Right renal pelvis (tissue), 4 donors: ENCODE results near the gene STK24. TPM values are rescaled to one million over a fixed set of nuclear protein-coding genes. Genes with fewer than 3 reads are reported as not detected.
A peak's percentile ranks its signal among the peaks of the same experiment; 100 is the strongest.
"Not testable (repeated sequence)": the region's sequence is repeated elsewhere in the genome, so short reads cannot be mapped to it uniquely, and the experiment has no call there.

Experiments
- DNase-seq, 4 donors: peaks; one replicate each; pipeline ENCODE4 v3.0.0-alpha.2; 2013; ENCODE audit warnings: low read depth in 4 of 4, low spot score in 3 of 4, missing footprints in 1 of 4
- polyA plus RNA-seq, 4 donors: library from polyadenylated mRNA; unstranded; fragments of 120-200 nt; gene quantifications; one replicate each; pipeline ENCODE4 v1.2.1, GENCODE V29; 2013; ENCODE audit not compliant: insufficient read length in 4 of 4

Gene STK24
- polyA plus RNA-seq, result 100 to 1,000 TPM; 117 to 134 (median 123) TPM

DNA sequence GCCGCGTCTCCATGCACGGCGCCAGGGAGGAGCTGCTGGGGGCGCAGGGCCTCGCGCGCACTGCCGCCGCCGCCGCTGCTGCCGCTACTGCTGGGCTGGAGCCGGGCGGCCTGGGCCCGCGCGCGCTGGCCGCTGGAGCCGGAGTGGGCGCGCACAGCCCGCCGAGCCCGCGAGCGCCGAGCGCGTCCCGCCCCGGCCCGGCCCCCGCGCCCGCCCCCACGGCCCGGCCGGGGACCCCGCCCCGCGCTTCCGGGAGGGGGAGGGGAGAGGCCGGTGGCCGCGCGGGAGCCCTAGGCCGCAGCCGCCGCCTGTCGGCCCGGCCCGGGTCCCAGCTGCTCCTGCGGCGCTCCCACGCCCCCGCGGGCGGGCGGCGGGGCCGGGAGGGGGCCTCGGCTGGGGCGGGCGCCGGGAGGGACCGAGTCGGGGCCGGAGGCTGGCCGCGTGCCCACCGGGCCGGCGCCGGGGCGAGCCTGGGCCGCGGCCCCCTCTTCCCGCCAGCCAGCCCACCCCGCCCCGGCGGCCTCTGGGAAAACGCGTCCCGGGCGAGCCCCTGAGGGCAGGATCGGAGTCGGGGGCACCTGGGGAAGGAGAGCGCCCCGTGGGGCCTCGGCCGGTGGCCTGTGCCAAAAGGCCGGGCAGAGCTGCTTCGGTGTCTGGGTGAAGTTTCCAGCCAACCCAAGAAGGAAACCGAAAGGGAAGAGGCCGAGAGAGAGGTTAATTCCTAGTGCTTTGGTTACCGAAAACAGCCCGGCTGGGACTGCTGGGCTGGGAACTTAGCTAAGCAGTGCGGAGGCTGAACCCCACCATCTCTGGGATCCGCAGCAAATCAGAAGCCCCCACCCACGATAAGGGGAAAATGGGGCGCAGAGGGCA lies at the start of gene STK24:
Gene STK24 (minus strand): TSS at position 145 of the 873 bp plus-strand sequence. CDS start 321 bp downstream, outside the sequence.
- DNase-seq, result peak in 1 of 4 donors; percentile 54

- no peak for DNase-seq
Measured at GRCh38 chr13:98626298-98626935, 49.5 kb upstream of the STK24 start.

GRCh38 chr13:98624589-98624988 lies 47.7 kb upstream of the STK24 start:
- not testable (repeated sequence) for DNase-seq

DNA sequence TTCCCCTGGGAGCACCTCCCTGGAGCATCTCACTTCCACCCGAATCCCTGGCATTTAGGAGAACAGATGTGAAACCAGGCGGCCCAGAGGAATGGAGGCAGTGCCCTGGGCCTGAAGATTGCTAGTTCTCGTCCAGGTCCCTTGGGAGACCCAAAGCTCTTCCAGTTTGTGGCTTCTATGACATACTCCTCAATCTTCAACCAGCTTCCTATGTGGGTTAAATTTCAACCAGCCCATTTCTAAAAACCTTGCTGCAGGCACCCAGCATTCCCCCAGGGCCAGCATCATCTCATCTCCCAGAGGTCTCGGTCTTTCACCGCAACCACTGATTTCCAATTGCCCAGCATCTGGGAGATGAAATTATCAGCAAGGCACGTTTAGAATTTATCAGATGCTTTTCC lies 46.0 kb upstream of the STK24 start:
- DNase-seq, result no peak

GRCh38 chr13:98619556-98619955 lies 42.6 kb upstream of the STK24 start:
- no peak for DNase-seq

DNA sequence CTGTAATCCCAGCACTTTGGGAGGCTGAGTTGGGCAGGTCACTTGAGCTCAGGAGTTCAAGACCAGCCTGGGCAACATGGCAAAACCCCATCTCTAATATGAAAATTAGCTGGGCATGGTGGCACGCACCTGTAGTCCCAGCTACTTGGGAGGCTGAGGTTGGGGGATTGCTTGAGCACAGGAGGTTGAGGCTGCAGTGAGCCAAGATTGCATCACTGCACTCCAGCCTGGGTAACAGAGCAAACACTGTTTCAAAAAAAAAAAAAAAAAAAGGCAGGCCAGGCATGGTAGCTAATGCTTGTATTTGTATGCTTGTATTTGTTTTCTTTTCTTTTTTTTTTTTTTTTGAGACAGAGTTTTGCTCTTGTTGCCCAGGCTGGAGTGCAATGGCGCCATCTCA lies 38.7 kb upstream of the STK24 start:
- not testable (repeated sequence) for DNase-seq

DNA sequence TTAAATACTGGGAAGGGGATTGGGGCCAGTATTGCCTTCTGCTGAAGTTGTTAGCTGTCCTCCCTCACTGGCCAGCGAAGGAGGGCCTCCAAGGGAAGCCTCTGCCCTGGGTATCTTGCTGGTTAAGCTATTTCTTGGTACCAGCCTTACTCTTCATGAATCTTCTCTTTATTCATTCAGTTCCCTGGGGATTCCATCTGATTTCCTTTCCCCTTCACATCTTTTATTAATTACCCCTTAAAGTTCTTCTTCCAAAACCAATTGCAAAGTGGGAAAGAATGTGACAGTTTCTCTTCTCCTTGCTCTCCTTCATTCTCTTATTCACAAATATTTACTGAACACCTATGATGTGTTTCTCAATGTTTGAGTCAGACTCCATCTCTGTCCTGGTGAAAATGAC lies 36.7 kb upstream of the STK24 start:
- no peak for DNase-seq

GRCh38 chr13:98609756-98610155 lies 32.8 kb upstream of the STK24 start:
- DNase-seq, result no peak

DNA sequence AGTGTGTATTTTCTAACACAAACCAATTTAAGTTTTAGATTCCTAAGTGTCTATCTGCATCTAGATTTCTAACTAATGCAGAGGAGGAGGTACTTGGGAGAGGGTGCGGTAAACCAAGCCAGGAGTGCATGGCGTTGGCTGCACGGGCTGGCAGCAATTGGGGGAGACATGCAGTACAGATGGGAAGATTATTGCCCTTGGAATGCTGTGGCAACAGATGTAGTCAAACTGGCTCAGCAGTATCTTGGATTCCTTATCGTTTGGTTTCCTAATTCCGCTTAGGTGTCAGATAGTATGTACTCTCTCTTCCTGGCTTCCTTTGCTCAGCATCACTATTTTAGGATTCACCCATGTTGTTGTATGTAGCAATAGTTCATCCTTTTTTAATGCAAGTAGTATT lies 29.4 kb upstream of the STK24 start:
- DNase-seq, result no peak

GRCh38 chr13:98599502-98600328 lies 22.8 kb upstream of the STK24 start:
- no peak for DNase-seq

- DNase-seq, result no peak
Measured at GRCh38 chr13:98598043-98598442, 21.1 kb upstream of the STK24 start.

- no peak for DNase-seq
Measured at GRCh38 chr13:98595134-98595533, 18.2 kb upstream of the STK24 start.

GRCh38 chr13:98592362-98592732 lies 15.4 kb upstream of the STK24 start:
- no peak for DNase-seq

DNA sequence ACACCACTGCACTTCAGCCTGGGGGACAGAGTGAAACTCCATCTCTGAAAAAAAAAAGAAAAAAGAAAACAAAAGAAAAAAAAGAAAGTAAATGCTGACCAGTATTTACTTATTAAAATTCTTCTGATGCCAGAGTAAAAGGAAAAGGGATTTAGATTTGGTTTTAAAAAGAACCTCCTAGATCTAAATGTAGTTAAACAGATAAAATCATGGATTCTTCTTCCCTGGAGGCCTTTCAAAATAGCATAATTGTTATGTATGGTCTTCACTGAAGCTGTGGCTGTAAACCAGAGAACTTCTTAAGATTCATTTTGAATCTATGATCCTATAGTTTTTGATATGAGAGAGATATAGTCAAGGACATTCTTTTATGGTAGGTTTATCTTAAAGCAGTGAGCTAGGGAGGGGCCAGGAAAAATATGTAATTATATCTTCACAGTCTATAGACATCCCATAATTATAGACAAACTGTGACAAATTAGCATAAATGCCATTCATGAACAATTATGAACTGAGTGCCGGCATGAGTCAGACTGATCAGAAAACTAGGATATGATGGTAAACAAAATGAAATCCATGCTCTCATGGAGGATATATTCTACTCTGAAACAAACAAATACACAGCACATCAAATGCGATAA lies 14.9 kb upstream of the STK24 start:
- DNase-seq, result no peak

- not testable (repeated sequence) for DNase-seq
Measured at GRCh38 chr13:98590471-98590870, 13.6 kb upstream of the STK24 start.

DNA sequence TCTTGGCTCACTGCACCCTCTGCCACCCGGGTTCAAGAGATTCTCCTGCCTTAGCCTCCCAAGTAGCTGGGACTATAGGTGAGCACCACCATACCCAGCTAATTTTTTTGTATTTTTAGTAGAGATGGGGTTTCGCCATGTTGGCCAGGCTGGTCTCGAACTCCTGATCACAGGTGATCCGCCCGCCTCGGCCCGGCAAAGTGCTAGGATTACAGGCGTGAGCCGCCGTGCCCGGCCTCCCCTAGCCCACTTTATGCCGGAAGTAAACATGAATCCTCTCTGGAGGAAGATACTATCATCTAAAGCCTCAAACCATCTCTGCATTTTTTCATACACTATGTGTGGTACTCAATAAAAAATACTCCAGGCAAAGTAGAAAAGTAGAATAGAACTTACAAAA lies 12.6 kb upstream of the STK24 start:
- not testable (repeated sequence) for DNase-seq

GRCh38 chr13:98586400-98587345 lies 9.8 kb upstream of the STK24 start:
- no peak for DNase-seq

DNA sequence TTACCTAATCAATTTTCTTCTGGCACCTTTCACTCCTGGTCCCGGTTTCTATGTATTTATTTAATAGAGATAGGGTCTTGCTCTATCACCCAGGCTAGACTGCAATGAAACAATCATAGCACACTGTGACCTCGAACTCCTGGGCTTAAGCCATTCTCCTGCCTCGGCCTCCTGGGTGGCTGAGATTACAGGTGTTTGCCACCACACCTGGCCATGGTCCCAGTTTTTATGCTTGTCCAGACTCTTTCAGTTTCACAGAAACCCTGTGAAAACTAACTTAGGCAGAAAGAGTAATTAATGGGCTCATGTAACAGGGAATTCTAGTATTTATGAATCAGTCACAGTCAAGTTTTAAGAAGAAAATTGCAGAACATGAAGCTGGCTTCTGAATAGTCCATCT lies 9.0 kb upstream of the STK24 start:
- DNase-seq, result no peak

- no peak for DNase-seq
Measured at GRCh38 chr13:98585398-98585754, 8.5 kb upstream of the STK24 start.
